ENCODE results near the gene PPP2R3A.

PPP2R3A gene

DNA sequence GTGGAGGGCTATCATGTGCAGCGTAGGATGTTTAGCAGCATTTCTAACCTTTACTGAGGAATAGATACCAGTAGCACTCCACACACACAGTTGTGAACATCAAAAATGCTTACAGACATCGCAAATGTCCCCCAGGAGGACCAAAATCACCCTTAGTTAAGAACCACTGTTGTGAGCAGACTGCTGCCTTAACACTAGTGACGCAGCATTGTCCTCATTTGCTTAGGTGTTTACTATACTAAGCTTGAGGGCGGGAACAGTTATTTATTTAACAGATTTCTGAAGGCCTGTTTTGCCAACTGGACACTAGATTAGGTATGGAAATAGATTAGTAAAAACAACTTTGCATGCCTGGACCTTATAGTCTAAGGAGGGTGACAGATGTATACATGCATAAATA lies 2.3 kb downstream of the PPP2R3A start:
- no peak overlapping the region for H3K4me3 ChIP-seq (replicated peaks in 1 of 2; ENCODE audit: low read depth in 2 of 2, low read length in 2 of 2)
- TF ChIP-seq, protein P1, sequence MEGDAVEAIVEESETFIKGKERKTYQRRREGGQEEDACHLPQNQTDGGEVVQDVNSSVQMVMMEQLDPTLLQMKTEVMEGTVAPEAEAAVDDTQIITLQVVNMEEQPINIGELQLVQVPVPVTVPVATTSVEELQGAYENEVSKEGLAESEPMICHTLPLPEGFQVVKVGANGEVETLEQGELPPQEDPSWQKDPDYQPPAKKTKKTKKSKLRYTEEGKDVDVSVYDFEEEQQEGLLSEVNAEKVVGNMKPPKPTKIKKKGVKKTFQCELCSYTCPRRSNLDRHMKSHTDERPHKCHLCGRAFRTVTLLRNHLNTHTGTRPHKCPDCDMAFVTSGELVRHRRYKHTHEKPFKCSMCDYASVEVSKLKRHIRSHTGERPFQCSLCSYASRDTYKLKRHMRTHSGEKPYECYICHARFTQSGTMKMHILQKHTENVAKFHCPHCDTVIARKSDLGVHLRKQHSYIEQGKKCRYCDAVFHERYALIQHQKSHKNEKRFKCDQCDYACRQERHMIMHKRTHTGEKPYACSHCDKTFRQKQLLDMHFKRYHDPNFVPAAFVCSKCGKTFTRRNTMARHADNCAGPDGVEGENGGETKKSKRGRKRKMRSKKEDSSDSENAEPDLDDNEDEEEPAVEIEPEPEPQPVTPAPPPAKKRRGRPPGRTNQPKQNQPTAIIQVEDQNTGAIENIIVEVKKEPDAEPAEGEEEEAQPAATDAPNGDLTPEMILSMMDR (IDR thresholded peaks at IDR 0.05; ENCODE audit: low read depth, low read length) = no peak
- no peak for DNase-seq (ENCODE audit: low read depth in 2 of 2)

DNA sequence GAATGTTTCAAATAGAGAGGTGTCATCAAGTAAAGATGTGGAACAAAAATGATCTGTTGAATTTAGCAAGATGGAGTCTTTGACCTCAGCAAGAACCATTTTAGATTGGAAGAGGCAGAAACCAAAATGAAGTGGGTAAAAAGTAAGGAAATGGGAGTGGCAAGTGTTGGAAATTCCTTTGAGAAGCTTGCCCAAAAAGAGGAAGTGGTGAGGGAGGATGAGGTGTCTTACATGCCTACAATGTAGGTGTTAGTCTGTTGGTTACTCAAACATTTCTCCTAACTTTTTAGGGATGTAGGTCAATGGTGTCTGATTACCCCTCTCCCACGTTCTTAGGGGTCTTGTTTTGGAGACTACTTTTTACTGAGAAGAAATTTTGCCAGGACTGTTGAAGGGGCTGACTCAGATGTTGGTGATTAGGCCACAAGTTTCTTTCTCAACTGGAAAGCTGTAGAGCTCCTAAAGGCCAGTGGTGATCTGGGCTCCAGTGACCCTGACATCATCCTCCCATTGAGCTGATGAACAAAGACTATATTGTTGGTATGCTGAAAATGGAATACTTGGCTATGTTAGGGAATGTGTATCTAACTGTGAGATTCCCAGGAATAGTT lies 5.1 kb downstream of the PPP2R3A start:
- H3K4me3 ChIP-seq (replicated peaks in 1 of 2; ENCODE audit: low read depth in 2 of 2, low read length in 2 of 2) = no peak overlapping the region
- DNase-seq (ENCODE audit: low read depth in 2 of 2) = peak in 1 of 2 donors; percentile 45
- TF ChIP-seq, protein P1 (IDR thresholded peaks at IDR 0.05; ENCODE audit: low read depth, low read length) = no peak

DNA sequence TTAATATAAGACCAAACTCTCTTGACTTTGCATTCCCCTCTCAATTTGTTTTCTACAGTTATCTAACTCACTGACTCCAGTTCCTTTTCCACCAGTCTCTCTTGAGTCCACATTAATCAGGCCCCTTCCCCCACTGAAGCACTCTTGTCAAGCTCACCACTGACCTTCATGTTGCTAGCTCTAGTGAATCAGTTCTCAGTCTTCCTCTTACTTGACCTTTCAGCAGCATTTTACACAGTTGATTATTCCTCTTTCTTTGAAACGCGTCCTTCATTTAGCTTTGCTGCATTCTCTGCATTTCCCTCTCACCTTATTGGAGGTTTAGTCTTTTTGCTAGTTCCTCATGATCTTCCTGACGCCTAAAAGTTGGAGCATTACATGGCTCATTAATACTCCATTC lies 8.3 kb downstream of the PPP2R3A start:
- DNase-seq (ENCODE audit: low read depth in 2 of 2) = no peak
- TF ChIP-seq, protein P1 (IDR thresholded peaks at IDR 0.05; ENCODE audit: low read depth, low read length) = no peak
- no peak overlapping the region for H3K4me3 ChIP-seq (replicated peaks in 1 of 2; ENCODE audit: low read depth in 2 of 2, low read length in 2 of 2)

DNA sequence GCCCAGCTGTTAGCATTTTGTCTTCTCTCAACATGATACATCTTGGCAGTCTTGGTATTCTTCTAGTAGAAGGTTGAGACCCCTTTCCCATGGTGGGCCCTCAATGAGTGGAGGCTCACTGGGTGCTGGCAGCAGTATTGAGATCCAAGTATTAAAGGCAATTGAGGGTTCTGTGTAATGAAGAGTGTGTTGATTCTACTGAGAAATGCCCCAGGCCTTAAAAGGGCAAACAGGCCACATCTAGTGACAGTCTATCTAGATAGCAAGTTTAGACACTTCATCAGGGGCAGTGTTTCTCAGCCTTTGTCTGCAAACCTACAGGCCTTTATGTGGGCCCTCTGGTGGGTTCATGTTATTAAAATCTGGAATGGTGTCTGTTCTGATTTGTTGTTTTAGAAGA lies 9.5 kb downstream of the PPP2R3A start:
- DNase-seq (ENCODE audit: low read depth in 2 of 2) = no peak
- TF ChIP-seq, protein P1 (IDR thresholded peaks at IDR 0.05; ENCODE audit: low read depth, low read length) = no peak
- no peak overlapping the region for H3K4me3 ChIP-seq (replicated peaks in 1 of 2; ENCODE audit: low read depth in 2 of 2, low read length in 2 of 2)

DNA sequence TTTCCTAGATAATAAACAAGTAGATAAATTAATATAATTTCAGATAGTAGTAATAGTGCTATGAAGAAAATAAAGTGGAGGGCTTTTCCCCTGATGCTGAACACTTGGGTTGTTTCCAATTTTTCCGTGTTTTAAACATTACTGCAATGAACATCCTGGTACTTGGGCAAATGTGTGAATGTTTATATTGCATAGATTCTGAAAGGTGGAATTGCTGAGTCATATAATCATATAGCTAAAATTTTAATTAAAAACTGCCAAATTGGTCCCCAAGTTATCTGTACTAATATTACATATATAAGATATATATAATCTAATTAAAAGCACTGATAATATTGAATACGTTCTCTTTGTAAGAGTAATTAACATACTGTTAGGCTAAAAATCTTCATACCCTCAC lies 10.0 kb downstream of the PPP2R3A start:
- no peak overlapping the region for H3K4me3 ChIP-seq (replicated peaks in 1 of 2; ENCODE audit: low read depth in 2 of 2, low read length in 2 of 2)
- TF ChIP-seq, protein P1 (IDR thresholded peaks at IDR 0.05; ENCODE audit: low read depth, low read length) = no peak
- DNase-seq (ENCODE audit: low read depth in 2 of 2) = no peak

DNA sequence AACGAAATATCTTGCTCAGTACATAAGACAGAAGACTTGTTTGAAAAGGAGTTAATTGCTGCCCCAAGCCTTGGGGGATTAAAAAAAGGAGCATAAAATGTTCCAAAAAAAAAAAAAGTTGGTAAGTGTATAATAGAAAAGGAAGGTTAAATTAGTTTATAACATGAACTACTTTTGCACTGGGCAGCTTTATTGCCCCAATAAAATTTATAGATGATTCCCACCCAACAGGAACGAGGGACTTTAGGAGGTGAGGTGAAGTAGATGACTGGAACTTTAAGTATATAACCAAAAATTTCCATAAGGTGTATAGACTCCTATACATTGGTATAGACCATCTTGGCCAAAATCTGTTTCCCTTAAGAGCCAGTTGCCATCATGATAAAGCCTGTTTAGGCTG lies 14.8 kb downstream of the PPP2R3A start:
- no peak overlapping the region for H3K4me3 ChIP-seq (replicated peaks in 1 of 2; ENCODE audit: low read depth in 2 of 2, low read length in 2 of 2)
- no peak for DNase-seq (ENCODE audit: low read depth in 2 of 2)
- TF ChIP-seq, protein P1 (IDR thresholded peaks at IDR 0.05; ENCODE audit: low read depth, low read length) = no peak

Measured in cardiac fibroblast (primary cell).